Duodenal mucosa (tissue), 2 donors: ENCODE data around the gene FRMD4A.

Experiments
- H3K27ac ChIP-seq: one replicate; pipeline ENCODE4 v1.7.0; 2013; ENCODE audit warnings: low read depth, low read length
- H3K27me3 ChIP-seq, 2 donors: one replicate each; pipeline ENCODE4 v1.7.0; 2013; ENCODE audit warnings: low read length in 2 of 2, control low read depth in 1 of 2; ENCODE audit not compliant: insufficient read depth in 2 of 2, control insufficient read depth in 1 of 2
- H3K36me3 ChIP-seq, 2 donors: one replicate each; pipeline ENCODE4 v1.7.0; 2013; ENCODE audit warnings: low read length in 2 of 2, control low read depth in 1 of 2; ENCODE audit not compliant: insufficient read depth in 2 of 2, control insufficient read depth in 1 of 2
- H3K4me1 ChIP-seq, 2 donors: one replicate each; pipeline ENCODE4 v1.7.0; 2013; ENCODE audit warnings: low read length in 2 of 2, control low read depth in 1 of 2; ENCODE audit not compliant: insufficient read depth in 2 of 2, control insufficient read depth in 1 of 2
- H3K4me3 ChIP-seq, 2 donors: one replicate each; pipeline ENCODE4 v1.7.0; 2013; ENCODE audit warnings: low read length in 2 of 2, low read depth in 1 of 2
- H3K9ac ChIP-seq, 2 donors: one replicate each; pipeline ENCODE4 v1.7.0; 2013; ENCODE audit warnings: low read length in 2 of 2, low read depth in 1 of 2
- H3K9me3 ChIP-seq, 2 donors: one replicate each; pipeline ENCODE4 v1.7.0; 2013; ENCODE audit warnings: low read length in 2 of 2, control low read depth in 1 of 2; ENCODE audit not compliant: control insufficient read depth in 1 of 2

The FRMD4A gene

GRCh38 chr10:13683017-13683416 lies 647.7 kb downstream of the FRMD4A start:
- no peak overlapping the region for H3K9ac ChIP-seq
- H3K4me3 ChIP-seq = no peak overlapping the region
- H3K9me3 ChIP-seq = no peaks in the 10 kb centered on the region
- H3K27ac ChIP-seq = no peak overlapping the region
- peaks cover 0 to 7% of the 10 kb centered on the region in 2 donors for H3K4me1 ChIP-seq
- H3K36me3 ChIP-seq = no peaks in the 10 kb centered on the region
- no peaks in the 10 kb centered on the region for H3K27me3 ChIP-seq

GRCh38 chr10:13681960-13682359 lies 648.8 kb downstream of the FRMD4A start:
- H3K9ac ChIP-seq = no peak overlapping the region
- no peaks in the 10 kb centered on the region for H3K9me3 ChIP-seq
- H3K27me3 ChIP-seq = no peaks in the 10 kb centered on the region
- H3K4me1 ChIP-seq = peaks cover 0 to 7% of the 10 kb centered on the region in 2 donors
- no peak overlapping the region for H3K27ac ChIP-seq
- H3K36me3 ChIP-seq = peaks cover 0 to 3% of the 10 kb centered on the region in 2 donors
- H3K4me3 ChIP-seq = no peak overlapping the region

GRCh38 chr10:13681528-13681927 lies 649.2 kb downstream of the FRMD4A start:
- Histone ChIP-seq H3K27ac (no peak overlapping the region), H3K4me3 (no peak overlapping the region), H3K9me3 (no peaks in the 10 kb centered on the region), H3K27me3 (no peaks in the 10 kb centered on the region), H3K4me1 (peaks cover 0 to 7% of the 10 kb centered on the region in 2 donors), H3K9ac (no peak overlapping the region), H3K36me3 (peaks cover 0 to 3% of the 10 kb centered on the region in 2 donors)

- H3K4me3 ChIP-seq = no peak overlapping the region
- peaks cover 0 to 3% of the 10 kb centered on the region in 2 donors for H3K36me3 ChIP-seq
- H3K27me3 ChIP-seq = no peaks in the 10 kb centered on the region
- H3K9ac ChIP-seq = no peak overlapping the region
- H3K9me3 ChIP-seq = no peaks in the 10 kb centered on the region
- no peak overlapping the region for H3K27ac ChIP-seq
- peaks cover 0 to 7% of the 10 kb centered on the region in 2 donors for H3K4me1 ChIP-seq
Measured at GRCh38 chr10:13681095-13681494, 649.6 kb downstream of the FRMD4A start.

GRCh38 chr10:13678101-13678843 lies 652.5 kb downstream of the FRMD4A start:
- Histone ChIP-seq H3K9ac (no peak overlapping the region), H3K4me1 (no peaks in the 10 kb centered on the region), H3K27me3 (no peaks in the 10 kb centered on the region), H3K27ac (no peak overlapping the region), H3K4me3 (no peak overlapping the region), H3K9me3 (no peaks in the 10 kb centered on the region), H3K36me3 (peaks cover 0 to 3% of the 10 kb centered on the region in 2 donors)

GRCh38 chr10:13674645-13675588 lies 655.8 kb downstream of the FRMD4A start:
- Histone ChIP-seq H3K27ac (no peak overlapping the region), H3K27me3 (no peaks in the 10 kb centered on the region), H3K4me1 (no peaks in the 10 kb centered on the region), H3K4me3 (no peak overlapping the region), H3K9ac (no peak overlapping the region), H3K36me3 (peaks cover 0 to 4% of the 10 kb centered on the region in 2 donors), H3K9me3 (no peaks in the 10 kb centered on the region)

GRCh38 chr10:13673156-13673555 lies 657.6 kb downstream of the FRMD4A start:
- peaks cover 0 to 11% of the 10 kb centered on the region in 2 donors for H3K4me1 ChIP-seq
- H3K9ac ChIP-seq = no peak overlapping the region
- H3K4me3 ChIP-seq = no peak overlapping the region
- H3K27me3 ChIP-seq = no peaks in the 10 kb centered on the region
- no peak overlapping the region for H3K27ac ChIP-seq
- H3K9me3 ChIP-seq = no peaks in the 10 kb centered on the region
- peaks cover 0 to 14% of the 10 kb centered on the region in 2 donors for H3K36me3 ChIP-seq

GRCh38 chr10:13672548-13672947 lies 658.2 kb downstream of the FRMD4A start:
- peaks cover 0 to 20% of the 10 kb centered on the region in 2 donors for H3K36me3 ChIP-seq
- H3K9me3 ChIP-seq = no peaks in the 10 kb centered on the region
- no peak overlapping the region for H3K4me3 ChIP-seq
- H3K27ac ChIP-seq = no peak overlapping the region
- no peaks in the 10 kb centered on the region for H3K27me3 ChIP-seq
- H3K9ac ChIP-seq = no peak overlapping the region
- peaks cover 0 to 11% of the 10 kb centered on the region in 2 donors for H3K4me1 ChIP-seq

- peaks cover 0 to 20% of the 10 kb centered on the region in 2 donors for H3K36me3 ChIP-seq
- no peak overlapping the region for H3K27ac ChIP-seq
- no peaks in the 10 kb centered on the region for H3K27me3 ChIP-seq
- H3K4me3 ChIP-seq = no peak overlapping the region
- no peaks in the 10 kb centered on the region for H3K9me3 ChIP-seq
- no peak overlapping the region for H3K9ac ChIP-seq
- H3K4me1 ChIP-seq = peaks cover 0 to 11% of the 10 kb centered on the region in 2 donors
Measured at GRCh38 chr10:13671904-13672303, 658.8 kb downstream of the FRMD4A start.

- no peak overlapping the region for H3K4me3 ChIP-seq
- no peak overlapping the region for H3K27ac ChIP-seq
- no peak overlapping the region for H3K9ac ChIP-seq
- H3K9me3 ChIP-seq = no peaks in the 10 kb centered on the region
- no peaks in the 10 kb centered on the region for H3K27me3 ChIP-seq
- H3K36me3 ChIP-seq = peaks cover 3 to 29% of the 10 kb centered on the region in 2 donors
- H3K4me1 ChIP-seq = peaks cover 0 to 11% of the 10 kb centered on the region in 2 donors
Measured at GRCh38 chr10:13670311-13670710, 660.4 kb downstream of the FRMD4A start.
